ENCODE data around the gene MAP3K5.

DNA sequence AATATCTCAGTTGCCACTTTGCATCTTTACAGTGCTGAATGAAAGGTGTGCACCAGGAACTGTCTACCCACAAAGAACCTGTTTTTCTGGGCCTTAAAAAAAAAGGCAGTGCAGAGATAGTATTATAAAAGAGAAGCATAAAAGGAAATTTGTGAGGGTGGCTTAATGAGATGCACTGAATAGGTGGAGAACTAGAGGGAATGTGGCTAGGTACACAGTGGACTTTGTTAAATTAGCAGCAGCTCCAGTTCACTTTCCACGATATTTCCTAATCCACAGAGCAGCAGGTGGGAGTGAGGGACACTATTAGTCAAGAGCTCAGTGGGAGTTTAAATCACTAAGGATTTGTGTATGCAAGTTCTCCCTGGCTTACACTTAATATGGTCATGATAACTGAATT lies 280.9 kb downstream of the MAP3K5 start:
- TF ChIP-seq, protein P1, sequence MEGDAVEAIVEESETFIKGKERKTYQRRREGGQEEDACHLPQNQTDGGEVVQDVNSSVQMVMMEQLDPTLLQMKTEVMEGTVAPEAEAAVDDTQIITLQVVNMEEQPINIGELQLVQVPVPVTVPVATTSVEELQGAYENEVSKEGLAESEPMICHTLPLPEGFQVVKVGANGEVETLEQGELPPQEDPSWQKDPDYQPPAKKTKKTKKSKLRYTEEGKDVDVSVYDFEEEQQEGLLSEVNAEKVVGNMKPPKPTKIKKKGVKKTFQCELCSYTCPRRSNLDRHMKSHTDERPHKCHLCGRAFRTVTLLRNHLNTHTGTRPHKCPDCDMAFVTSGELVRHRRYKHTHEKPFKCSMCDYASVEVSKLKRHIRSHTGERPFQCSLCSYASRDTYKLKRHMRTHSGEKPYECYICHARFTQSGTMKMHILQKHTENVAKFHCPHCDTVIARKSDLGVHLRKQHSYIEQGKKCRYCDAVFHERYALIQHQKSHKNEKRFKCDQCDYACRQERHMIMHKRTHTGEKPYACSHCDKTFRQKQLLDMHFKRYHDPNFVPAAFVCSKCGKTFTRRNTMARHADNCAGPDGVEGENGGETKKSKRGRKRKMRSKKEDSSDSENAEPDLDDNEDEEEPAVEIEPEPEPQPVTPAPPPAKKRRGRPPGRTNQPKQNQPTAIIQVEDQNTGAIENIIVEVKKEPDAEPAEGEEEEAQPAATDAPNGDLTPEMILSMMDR (IDR thresholded peaks at IDR 0.05): no peak
- no peak for TF ChIP-seq POLR2AphosphoS5 (IDR thresholded peaks at IDR 0.05; ENCODE audit: insufficient read depth in 1 of 2, low read depth in 1 of 2)

All from vagina (tissue), 2 donors.